AG04450 (cell line): Measurements from ENCODE around the gene MICOS13. TPM values are rescaled to one million over a fixed set of nuclear protein-coding genes. Genes with fewer than 3 reads are reported as not detected.

Experiments used
- CTCF ChIA-PET: fragments of 300-600, 350-600 bp; formaldehyde crosslinking; extraction: SDS; loops from one replicate; lab custom pipeline; 2022; ENCODE audit warnings: antibody characterized with exemption, inconsistent platforms; lab: Charles Lee
- POLR2A ChIA-PET: fragments of 350-600 bp; formaldehyde crosslinking; extraction: SDS; loops from one replicate; lab custom pipeline; 2021; ENCODE audit warnings: antibody characterized with exemption, inconsistent platforms; lab: Yijun Ruan, JAX
- DNase-seq: peaks from one replicate; pipeline ENCODE4 v3.0.0-alpha.2; 2011; ENCODE audit warnings: low read depth, low spot score
- H3K27ac ChIP-seq: one replicate; pipeline ENCODE4 v1.5.1; 2012; ENCODE audit warnings: low read depth, low read length, control low read depth
- H3K27me3 ChIP-seq: one replicate; pipeline ENCODE4 v1.6.0; 2012; ENCODE audit warnings: low read length; ENCODE audit not compliant: control insufficient read depth, insufficient read depth
- H3K4me3 ChIP-seq: 2 replicates; pipeline ENCODE4 v1.5.1; 2011; ENCODE audit warnings: mild to moderate bottlenecking, low read depth, low read length, control low read depth
- H3K9me3 ChIP-seq: 2 replicates; pipeline ENCODE4 v1.5.1; 2012; ENCODE audit warnings: low read length; ENCODE audit not compliant: control insufficient read depth, insufficient read depth
- CTCF ChIP-seq: IDR thresholded peaks from 2 replicates; pipeline ENCODE4 v1.5.1; 2011; ENCODE audit warnings: low read depth, low read length, control low read depth, inconsistent platforms
- polyA plus RNA-seq: library from polyadenylated mRNA; depleted of rRNA; stranded (reverse); fragments of >200 nt; gene quantifications from 2 replicates; pipeline ENCODE4 v1.2.3, GENCODE V29; 2011

Gene MICOS13
- polyA plus RNA-seq, 1 experiment: 25.2 TPM

- ChIA-PET POLR2A (interaction anchor here (1.1 kb wide), 1 partner anchor 73 kb away, joined by 4 read pairs; the partner anchor contains the start of genes SAFB and SAFB2), CTCF (interaction anchor here (1.1 kb wide), 1 partner anchor 9 kb away, joined by 3 read pairs; no protein-coding TSS in a partner anchor)
- TF ChIP-seq CTCF: no peak
- Histone ChIP-seq H3K4me3 (no peak overlapping the region), H3K27ac (no peak overlapping the region), H3K27me3 (no peaks in the 10 kb centered on the region), H3K9me3 (peaks cover 5% of the 10 kb centered on the region; the same call in 1 of the 2 replicates)
- DNase-seq: no peak
These were observed 16.1 kb upstream of the MICOS13 start for GRCh38 chr19:5696196-5697021.

GRCh38 chr19:5695649-5696195 is 15.4 kb upstream of the MICOS13 start:
- Histone ChIP-seq H3K9me3 (peaks cover 2% of the 10 kb centered on the region; the same call in 1 of the 2 replicates), H3K27ac (no peak overlapping the region), H3K4me3 (no peak overlapping the region), H3K27me3 (no peaks in the 10 kb centered on the region)
- TF ChIP-seq CTCF: no peak
- POLR2A ChIA-PET: interaction anchor here (1.1 kb wide), 1 partner anchor 73 kb away, joined by 4 read pairs; the partner anchor contains the start of genes SAFB and SAFB2
- CTCF ChIA-PET: interaction anchor here (1.1 kb wide), 1 partner anchor 8 kb away, joined by 3 read pairs; no protein-coding TSS in a partner anchor
- DNase-seq: no peak

- DNase-seq: no peak
- no peak for TF ChIP-seq CTCF
- CTCF ChIA-PET: interaction anchor here (1.1 kb wide), 1 partner anchor 8 kb away, joined by 3 read pairs; no protein-coding TSS in a partner anchor
- H3K27me3 ChIP-seq: no peaks in the 10 kb centered on the region
- POLR2A ChIA-PET: interaction anchor here (1.1 kb wide), 1 partner anchor 72 kb away, joined by 4 read pairs; the partner anchor contains the start of genes SAFB and SAFB2
- H3K4me3 ChIP-seq: no peak overlapping the region
- H3K27ac ChIP-seq: no peak overlapping the region
- peaks cover 6% of the 10 kb centered on the region; the same call in 1 of the 2 replicates for H3K9me3 ChIP-seq
These were observed 14.8 kb upstream of the MICOS13 start for GRCh38 chr19:5694956-5695648.

GRCh38 chr19:5694167-5694955 is 14.0 kb upstream of the MICOS13 start:
- Histone ChIP-seq H3K27me3 (no peaks in the 10 kb centered on the region), H3K4me3 (no peak overlapping the region), H3K9me3 (peaks cover 6% of the 10 kb centered on the region; the same call in 1 of the 2 replicates), H3K27ac (no peak overlapping the region)
- ChIA-PET CTCF (no interaction called here), POLR2A (no interaction called here)
- no peak for TF ChIP-seq CTCF
- DNase-seq: no peak
